Measurements from ENCODE around the gene OVOL1.
A peak's percentile ranks its signal among the peaks of the same experiment; 100 is the strongest.

Gene OVOL1

DNA sequence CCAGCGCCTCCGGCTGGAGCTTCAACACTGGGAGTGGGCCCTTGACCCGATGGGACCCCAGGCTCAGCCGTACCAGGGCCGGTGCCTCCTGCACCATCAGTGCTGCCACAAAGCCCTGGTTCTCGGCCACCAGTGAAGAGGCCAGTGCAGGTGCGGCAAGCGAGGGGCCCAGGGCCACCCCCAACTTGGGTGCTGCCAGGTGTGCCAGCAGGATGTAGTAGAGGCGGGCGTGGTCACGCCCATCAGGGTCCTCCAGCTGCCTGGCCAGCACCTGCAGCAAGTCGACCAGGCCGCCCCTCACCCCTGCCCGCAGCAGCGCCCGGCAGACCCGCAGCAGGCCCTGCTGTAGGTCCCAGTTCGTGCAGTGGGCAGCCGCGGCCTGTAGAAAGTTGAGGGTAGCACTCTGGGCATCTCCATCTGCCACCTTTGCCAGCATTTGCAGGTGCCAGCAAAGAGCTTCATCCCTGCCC is 8.4 kb upstream of the OVOL1 start:
- DNase-seq = no peak

- peak in 1 of 14 donors; percentile 51 for DNase-seq
Measured at GRCh38 chr11:65778901-65779668, 7.8 kb upstream of the OVOL1 start.

GRCh38 chr11:65779669-65779918 is 7.3 kb upstream of the OVOL1 start:
- peak in 1 of 14 donors; percentile 51 for DNase-seq

- peak in 12 of 14 donors; percentile 26 to 78 (median 50) for DNase-seq
Measured at GRCh38 chr11:65779919-65780769, 6.7 kb upstream of the OVOL1 start.

DNA sequence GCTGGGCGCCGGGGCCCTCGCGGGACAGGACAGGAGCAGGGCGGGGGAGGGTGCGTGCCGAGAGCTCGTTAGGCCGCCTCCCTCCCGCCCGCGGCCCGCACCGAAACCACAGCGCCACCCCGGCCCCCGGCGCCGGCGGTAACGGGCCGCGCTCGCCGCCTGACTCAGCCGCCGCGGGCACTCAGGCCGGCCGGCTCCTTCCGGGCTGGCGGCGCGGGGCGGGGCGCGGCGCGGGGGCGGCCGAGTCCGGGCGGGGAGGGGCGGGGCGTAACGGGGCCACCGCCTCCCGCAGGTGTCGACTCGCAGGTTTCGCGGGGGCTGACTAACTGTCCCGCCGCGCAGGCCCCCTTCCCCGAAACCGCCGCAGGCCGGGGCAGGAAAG is 6.1 kb upstream of the OVOL1 start, which contains the start of gene AP5B1:
Gene AP5B1 (minus strand): TSS at position 207 of the 382 bp plus-strand sequence. CDS start 385 bp downstream, outside the sequence.
- DNase-seq = peak in 9 of 14 donors; percentile 11 to 66 (median 41)

DNA sequence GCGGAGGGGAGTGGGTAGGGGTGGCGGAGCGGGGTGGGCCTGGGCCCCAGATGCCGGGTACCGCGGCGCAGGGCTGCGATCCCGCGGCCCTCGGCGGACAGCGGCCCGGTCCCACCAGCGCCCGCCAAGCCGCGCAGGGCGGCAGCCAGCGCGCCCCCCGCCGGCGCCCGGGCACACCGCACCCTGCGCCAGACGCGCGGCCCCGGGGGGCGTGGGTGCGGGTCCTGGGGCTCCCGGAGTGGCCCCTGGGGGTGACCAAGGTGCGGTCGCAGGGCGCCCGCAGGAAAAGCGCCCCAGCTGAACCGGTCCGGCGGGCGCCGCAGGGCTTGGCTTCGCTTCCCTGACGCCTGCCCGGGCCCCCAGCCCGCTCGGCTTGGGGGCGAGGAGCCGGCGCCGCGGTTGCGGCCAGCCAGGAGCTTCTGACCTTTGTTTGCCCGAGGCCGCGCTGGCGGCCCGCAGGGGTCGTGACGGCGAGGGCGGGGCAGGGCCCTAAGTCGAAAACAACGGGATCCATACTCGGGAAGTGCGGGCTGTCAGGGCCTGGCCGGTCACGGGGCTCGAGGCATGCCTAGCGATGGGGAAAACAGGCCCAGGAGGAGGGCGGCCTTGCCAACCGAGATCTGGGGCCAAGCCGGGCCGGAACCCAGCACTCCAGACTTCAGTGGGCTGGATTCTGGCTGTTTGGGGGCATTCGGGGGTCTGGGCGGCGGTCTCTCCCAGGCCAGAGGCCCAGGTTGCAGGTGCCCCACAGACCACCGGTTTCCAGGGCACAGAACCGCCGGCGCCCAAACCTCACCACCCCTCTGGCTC is 5.5 kb upstream of the OVOL1 start:
- peak in 8 of 14 donors; percentile 10 to 66 (median 32) for DNase-seq

- DNase-seq = no peak
Measured at GRCh38 chr11:65781962-65782815, 4.7 kb upstream of the OVOL1 start.

DNA sequence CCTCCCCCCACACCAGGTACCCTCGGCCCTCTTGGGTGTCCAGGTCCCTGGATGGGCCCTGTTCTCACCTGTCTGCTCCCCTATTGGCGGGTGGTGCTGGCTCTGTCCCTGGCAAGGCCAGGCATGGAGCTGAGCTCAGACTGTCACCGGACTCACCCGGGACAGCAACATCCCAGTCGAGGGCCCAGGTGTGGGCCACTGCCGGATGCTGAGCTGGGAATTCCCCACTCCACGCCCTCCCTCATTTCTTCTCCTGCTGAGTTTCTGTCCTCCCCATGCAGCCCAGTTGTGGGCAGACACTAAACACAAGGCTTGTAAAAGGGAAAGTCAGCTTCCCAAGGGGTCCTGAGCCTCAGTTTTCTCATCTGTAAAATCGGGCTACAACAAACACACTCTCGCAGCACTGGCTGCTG is 4.0 kb upstream of the OVOL1 start:
- no peak for DNase-seq

GRCh38 chr11:65785319-65786007 is 1.4 kb upstream of the OVOL1 start:
- DNase-seq = no peak

DNA sequence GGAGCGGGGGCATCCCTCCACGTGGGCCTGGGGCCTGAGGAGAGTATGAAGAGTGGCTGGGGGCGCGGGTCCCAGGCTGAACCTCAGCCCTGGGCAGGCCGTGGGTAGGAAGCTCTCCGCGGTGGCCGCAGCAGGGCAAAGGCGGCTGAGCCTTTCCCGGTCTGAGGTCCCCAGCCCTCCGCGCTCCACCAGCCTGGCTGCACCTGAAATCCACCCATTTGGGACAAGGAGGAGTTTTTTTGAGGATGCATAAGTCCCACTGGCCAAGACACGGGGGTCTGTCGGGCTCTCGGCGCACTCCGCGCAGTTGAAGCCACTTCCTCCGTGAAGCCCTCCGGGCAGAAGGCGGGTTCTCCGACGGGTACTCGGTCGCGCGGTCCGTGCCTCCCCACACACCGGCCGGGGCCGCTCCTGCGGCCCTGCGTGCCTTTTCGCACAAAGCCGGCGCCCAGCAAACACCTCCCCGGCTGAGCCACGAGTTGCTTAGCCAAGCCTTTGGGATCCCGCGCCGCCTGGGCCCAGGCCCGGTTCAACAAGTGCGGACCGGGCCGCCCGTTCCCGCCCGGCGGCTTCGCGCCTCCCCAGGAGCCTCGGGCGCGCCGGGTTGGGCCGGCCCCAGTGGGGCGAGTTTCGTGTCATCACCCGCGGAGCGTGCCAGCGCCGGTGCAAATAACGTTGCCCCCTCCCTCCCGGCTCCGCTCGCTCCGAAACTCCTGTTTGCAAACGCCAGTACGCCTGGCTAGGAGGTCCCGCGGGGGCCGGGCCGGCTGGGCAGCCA is 666 bp upstream of the OVOL1 start:
- DNase-seq = no peak

DNA sequence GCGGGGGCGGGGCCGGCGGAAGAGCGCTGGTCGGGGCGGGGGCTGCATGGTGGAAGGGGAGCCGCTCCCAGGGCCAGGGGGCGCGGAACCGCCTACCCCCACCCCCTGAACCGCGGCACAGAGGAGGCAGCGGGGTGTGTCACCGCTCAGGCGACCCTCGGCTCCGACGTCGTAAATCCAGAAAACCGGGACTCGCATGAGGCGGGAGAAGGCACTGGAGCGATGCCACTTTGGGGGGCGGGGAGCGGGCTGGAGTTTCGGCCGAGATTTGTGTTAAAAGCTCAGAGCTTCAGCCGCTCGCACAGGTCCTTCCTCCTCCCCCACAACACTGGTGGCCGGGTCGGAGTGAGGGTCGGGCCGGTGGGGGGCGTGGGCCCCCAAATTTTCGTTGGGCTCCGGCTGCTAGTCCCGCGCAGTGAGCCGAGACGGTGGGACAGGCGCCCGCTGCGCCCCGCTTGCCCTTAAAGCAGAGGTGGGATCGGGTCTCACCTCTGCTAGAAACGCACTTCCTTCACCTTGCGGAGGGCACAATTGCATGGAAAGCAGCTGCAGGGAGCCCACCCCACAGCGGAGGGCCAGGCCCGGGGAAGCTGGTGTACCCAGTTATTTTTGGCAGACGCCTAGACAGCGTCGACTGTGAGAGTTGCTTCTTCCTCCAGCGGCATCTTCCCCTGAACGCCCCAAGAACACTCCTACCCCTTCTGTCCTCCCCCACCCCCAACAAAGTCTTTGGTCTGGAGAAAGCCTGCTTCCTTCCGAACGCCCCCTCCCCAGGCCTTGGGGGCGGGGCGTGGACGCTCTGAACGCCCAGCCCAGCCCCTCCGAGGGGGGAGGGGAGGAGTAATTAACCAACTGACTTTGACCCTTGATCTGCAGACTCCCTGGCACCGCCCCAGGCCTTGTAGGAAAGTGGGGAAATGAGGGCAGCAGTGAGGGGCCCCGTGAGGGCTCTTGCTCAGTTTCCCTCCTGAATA is 1.1 kb downstream of the OVOL1 start:
- DNase-seq = no peak

DNA sequence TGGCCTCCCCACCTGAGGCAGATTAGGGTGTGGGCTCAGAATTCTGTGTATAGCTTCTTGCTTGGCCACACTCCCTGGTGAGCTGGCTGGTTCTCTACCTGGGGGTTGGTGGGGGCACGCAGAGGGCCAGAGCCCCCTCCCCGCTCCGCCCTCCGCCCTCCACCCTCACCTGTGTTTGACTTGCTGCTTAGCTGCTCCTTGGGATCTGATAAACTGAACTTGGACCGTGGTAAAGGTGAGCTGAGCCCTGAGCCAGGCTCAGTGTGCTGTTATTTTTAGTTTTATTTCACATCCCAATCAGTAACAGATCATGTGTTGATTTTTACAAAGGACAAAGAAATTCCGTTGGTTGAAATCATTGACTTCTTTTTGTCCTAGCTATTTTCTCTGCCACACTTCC is 2.0 kb downstream of the OVOL1 start:
- no peak for DNase-seq

DNA sequence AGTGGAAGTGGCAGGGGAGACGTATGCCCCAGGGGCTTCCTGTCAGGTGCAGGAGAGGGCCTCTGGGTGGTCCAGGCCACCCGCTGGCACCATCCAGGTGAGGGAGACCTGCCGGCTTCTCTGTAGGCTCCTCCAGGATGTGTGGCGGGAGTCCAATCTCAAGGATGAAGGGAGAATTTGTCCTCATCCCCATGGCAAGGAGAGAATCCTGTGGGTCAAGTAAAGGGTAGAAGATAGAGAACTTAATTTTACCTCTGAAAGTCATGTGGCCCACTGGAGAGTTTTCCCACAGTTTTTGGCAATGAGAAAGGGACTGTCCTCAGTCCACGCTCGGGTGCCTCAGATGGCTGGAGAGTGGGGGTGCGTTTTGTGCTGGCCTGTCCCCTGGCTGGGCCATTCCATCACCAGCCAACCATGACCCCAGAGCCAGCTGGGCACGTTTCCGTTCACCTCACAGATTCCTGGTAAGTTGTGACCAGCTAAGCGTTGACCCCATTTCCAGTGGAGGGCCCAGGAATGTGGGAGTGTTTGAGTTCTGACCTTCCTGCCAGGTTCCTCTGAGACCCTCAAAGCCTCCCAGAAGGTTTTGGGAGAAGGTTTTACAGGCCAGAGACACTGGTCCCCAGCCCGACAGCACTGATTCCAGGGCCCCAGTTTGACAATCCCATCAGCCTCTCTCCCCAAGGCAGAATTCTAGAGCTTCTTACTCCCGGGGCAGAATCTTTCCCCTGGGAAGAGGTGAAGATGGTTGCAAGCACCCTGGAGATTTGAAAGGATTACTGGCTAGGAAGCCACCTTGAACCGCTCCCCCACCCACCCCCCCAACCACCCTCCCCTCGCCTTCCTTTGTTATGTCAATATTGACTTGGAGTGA is 2.6 kb downstream of the OVOL1 start:
- DNase-seq = no peak

DNA sequence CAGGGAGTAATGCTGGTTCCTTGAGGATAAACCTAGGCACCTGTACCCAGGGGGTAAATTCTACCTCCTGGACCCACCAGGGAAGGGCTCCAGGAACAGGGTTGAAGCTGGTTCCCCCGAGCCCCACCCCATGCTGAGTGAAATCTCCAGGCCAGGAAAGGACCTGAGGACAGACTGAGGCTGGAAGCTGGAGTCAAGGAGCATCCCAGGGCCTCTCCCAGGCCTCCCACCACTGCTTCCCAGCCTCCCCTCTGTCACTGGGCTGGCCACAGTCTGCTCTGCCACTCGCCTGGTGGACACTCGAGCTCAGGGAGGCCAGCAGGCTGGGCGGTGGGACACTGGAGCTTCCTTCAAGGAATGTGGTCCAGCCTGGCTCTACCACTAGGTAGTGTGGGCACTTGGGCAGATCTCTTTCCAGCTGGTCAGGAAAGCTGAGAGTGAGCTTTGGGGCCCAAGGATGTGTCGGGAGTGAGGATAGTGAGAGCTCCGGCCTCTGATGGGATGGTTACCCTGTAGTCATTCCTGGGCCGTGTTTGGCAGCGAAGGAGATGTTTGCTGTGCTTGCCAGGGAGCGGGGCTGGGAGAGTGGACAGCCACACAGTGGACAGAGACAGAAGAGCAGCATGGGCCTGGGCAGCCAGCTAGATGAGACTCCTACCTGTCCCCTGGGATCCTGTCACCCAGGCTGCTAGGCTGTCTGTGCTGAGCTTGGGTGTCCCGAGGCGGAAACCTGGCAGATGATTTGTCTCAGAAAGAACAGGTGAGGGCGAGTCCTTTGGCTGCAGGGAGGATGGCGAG is 3.4 kb downstream of the OVOL1 start:
- no peak for DNase-seq

DNA sequence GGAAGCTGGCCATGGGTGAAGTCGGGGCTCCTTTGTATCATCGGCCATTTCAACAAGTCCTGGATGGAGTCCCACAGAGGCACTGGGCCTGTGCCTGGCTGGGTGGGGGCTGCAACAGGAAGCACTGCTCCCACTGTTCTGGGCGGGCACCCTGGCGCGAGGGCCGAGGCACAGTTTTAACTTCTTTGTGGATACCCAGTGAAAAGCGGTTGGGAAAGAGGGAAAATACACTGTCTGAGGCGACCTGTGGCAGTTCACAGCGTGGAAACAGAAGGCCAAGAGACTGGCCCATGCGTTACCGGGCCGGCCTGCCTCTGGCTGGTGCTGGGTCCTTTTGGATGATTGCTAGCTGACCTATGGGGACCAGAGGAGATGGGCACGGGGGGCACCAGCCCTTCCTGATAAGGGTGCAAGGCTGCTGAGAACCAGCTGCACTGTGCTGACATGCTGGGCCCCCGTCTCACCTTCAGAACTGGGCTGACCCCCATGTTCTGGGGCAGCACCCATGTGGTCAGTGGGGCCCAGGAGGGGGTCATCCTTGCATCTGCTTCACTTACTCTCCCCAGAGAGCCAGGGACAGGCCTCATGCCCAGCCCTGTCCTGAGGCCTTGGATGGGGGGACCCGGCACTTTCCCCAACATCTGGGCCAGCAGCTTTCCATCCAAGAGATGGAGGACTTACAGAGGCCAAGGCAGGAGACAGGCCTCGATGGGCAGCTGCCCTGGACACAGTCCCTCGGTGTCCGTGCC is 4.2 kb downstream of the OVOL1 start:
- DNase-seq = no peak

GRCh38 chr11:65791719-65792213 is 4.9 kb downstream of the OVOL1 start:
- DNase-seq = no peak
